A549 treated with dexamethasone at 1 μM for 4 hours (cell line): Measurements from ENCODE around the gene IFI30. TPM values are rescaled to one million over a fixed set of nuclear protein-coding genes. Genes with fewer than 3 reads are reported as not detected.

ENCODE experiments used
- total RNA-seq: library from RNA; stranded (reverse); fragments of 200-300 nt; extraction: Qiagen RNA extraction; gene quantifications from 5 replicates; pipeline ENCODE4 v1.2.3, GENCODE V29; 2022

The IFI30 gene
- total RNA-seq, result 8.2 to 17.6 TPM (median 12.3 TPM) in 5 replicates

DNA sequence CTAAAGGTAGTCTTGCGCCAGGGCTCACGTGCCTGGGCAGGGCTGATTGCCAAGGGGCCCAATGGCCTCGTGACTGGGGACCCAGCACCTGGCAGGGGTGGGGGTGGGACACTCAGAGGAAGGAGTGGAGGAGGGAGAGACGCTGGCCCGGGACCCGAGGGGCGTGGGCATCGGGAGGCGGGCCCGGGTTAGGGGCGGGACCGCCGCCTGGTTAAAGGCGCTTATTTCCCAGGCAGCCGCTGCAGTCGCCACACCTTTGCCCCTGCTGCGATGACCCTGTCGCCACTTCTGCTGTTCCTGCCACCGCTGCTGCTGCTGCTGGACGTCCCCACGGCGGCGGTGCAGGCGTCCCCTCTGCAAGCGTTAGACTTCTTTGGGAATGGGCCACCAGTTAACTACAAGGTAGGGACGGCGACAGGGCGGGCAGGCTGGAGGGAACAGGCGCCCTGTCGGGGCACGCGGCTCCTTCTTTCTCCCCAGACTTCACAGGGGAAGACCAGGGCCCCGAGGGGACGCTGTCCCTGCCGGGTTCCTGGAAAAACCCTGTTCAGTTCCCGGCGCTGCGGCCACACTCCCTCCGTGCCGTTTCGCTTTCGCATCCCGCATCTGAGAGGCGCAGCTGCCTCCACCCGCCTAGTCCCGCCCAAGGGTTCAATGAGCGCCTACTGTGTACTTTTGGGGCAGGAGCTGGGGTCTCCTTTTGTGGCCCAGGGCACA, at the start of gene IFI30:
Gene IFI30 (plus strand): TSS at position 242 of the 717 bp plus-strand sequence. CDS start 29 bp downstream, at position 271.

DNA sequence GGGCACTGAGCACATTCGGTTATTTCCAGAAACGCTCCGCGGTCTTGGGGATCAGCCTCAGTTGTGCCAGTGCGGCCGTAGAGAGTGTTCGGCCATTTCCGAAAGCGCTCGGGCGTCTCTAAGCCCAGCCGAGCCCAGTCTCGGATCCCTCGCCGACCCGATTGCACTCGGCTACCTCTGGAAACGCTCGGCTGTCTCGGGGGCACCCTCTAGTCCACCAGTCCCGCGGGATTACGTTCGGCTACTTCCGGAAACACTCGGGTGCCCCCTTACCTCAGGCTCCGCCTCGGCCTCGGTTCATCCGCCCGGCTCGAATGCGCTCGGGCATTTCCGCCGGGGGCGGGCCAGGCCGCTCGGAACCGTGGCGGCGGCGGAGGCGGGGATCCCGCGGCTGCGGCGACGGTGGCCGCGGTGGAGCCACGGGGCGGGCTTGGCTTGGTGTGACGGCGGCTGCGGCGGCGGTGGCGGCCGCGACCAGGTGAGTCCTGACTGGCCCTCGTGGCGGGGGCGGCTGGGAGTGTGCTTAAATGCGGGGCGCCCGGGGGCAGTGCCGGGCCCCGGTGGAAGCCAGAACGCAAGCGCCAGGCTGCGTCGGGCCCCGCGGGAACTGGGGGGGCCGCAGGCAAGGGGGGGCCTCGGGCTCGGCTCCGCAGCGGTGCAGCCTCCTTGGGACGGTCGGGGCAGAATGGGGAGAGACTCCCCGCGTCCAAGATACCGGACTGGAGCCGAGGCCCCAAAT, 20.6 kb upstream of the IFI30 start, which contains the start of gene PIK3R2:
Gene PIK3R2 (plus strand): TSS at position 347 of the 739 bp plus-strand sequence. CDS start 2,717 bp downstream, outside the sequence.

DNA sequence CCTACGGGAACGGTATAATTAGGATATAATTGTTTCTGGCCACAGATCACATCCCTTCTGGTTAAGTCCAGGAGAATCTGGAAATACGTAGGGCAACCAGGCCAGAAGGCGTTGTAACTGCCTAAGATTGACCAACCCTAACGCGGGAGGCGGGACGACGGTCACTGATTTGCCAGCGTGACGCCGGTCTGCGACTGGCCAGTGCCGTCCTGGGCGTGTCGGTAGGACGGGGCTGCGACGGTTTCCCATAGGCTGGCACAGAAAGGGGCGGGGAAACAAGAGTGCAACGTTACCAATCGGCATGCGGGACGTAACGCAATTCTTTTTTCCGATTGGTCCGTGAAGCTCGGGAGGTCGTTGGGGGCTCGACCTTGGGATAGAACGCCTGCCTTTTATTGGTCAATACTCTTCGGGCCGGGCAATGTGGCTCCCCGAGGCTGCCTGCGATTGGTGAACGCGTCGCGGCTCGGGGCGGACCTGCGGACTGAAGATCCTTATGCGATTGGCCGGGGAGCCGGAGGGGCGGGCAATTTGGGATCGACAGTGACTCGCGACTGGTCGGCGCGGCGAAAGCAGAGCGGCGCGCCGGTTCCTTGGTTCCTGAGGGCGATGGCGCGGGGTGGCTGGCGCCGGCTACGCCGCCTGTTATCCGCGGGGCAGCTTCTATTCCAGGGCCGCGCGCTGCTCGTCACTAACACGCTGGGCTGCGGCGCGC, 19.2 kb downstream of the IFI30 start, which contains the start of gene MPV17L2:
Gene MPV17L2 (plus strand): TSS at position 546 of the 715 bp plus-strand sequence. CDS start 64 bp downstream, at position 610.

DNA sequence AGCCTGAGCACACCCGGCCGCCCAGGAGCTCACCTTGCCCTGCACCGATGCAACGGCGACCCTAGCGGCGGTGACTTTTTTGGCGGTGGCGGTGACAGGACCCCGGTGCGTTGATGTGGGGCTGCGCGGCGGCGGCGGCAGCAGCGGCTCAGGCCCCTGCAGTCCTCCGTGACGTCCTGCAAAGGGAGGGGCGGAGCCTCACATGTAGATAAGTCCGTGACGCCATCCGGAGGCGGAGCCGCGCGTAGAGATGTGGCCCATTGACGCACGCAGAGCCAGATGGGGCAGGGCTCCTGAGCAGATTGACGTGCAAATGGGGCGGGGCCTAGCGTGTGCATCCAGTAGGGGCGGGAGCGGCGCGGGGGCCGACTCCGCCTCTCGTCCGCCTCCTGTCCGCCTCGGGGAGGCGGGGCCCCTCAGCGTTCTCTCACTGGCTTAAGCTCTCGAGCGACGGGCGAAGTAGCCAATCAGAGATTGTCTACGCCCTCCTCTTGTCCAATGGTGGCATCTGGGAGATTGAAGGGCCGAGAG, 30.3 kb downstream of the IFI30 start, which contains the start of gene RAB3A:
Gene RAB3A (minus strand): TSS at position 180 of the 531 bp plus-strand sequence. CDS start 1,302 bp downstream, outside the sequence.

DNA sequence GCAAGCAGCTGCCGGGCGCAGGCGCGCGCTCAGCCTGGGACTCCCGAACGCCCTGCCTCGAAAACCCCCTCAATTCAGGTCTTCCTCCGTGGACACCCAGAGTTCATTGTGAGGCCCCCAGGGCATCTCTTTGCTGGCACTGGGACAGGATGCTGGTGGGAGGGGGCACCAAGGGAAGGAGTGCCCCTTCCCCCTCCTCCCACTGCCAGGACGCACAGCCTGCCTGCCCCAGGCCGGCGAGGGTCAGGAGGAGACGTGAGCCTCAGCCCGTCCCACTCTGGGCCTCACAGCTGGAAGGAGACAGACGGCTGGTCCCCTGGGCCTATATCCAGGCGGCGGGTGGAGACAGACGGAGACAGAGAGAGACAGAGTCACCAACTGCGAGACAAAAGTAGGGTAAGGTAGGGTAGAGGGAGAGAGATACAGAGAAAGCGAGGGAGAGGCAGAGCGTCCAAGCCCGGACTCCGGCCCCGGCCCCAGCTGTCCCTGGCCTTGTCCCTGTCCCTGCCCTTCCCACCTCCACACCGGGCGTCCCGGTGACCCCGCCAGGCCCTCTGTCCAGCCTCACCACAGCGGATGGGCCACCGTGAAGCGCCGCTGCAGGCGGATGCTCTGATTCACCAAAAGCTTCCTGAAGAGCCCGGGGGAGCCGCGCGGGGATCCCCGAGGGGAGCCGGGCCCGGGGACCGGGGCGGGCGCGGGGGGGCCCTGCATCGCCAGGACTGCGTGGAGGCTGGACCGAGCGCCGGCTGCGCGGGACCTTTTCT, 52.3 kb downstream of the IFI30 start, which contains the start of gene PDE4C:
Gene PDE4C (minus strand): TSS at position 737 of the 767 bp plus-strand sequence. CDS start 23 bp downstream, at position 714.

Other genes with a start within 250 kb of the IFI30 start
- 102 to 123 TPM (median 110 TPM) in 5 replicates for gene CCDC124, start 240.8 kb upstream of the IFI30 start, total RNA-seq
- 0.23 to 1.6 TPM (median 0.94 TPM) in 5 replicates for gene KCNN1, start 206.7 kb upstream of the IFI30 start, total RNA-seq
- gene ARRDC2, start 165.6 kb upstream of the IFI30 start, total RNA-seq, result 48.2 to 65.6 TPM (median 62.1 TPM) in 5 replicates
- gene IL12RB1, start 86.9 kb upstream of the IFI30 start, total RNA-seq, result not detected in 5 replicates
- gene MAST3, start 76.0 kb upstream of the IFI30 start, total RNA-seq, result 1.4 to 3.0 TPM (median 2.5 TPM) in 5 replicates
- gene PIK3R2, start 20.6 kb upstream of the IFI30 start, total RNA-seq, result 2.0 to 12.5 TPM (median 9.4 TPM) in 5 replicates
- 9.3 to 12.5 TPM (median 10.6 TPM) in 5 replicates for gene MPV17L2, start 19.4 kb downstream of the IFI30 start, total RNA-seq
- gene RAB3A, start 30.2 kb downstream of the IFI30 start, total RNA-seq, result 0.64 to 0.93 TPM (median 0.65 TPM) in 5 replicates
- 0.09 to 0.48 TPM (median 0.24 TPM) in 4 of 5 replicates, not detected in the other for gene PDE4C, start 52.6 kb downstream of the IFI30 start, total RNA-seq
- 0.53 to 1.2 TPM (median 0.91 TPM) in 5 replicates for gene IQCN, start 100.6 kb downstream of the IFI30 start, total RNA-seq
- gene JUND, start 107.8 kb downstream of the IFI30 start, total RNA-seq, result 18.2 to 45.8 TPM (median 31.7 TPM) in 5 replicates
- 216 to 242 TPM (median 226 TPM) in 5 replicates for gene LSM4, start 149.3 kb downstream of the IFI30 start, total RNA-seq
- gene PGPEP1, start 166.8 kb downstream of the IFI30 start, total RNA-seq, result 1.5 to 3.6 TPM (median 2.9 TPM) in 5 replicates
- gene GDF15, start 212.3 kb downstream of the IFI30 start, total RNA-seq, result 9.5 to 22.1 TPM (median 15.2 TPM) in 5 replicates
- gene LRRC25, start 223.8 kb downstream of the IFI30 start, total RNA-seq, result 0.11 TPM in 1 of 5 replicates, not detected in the others
- 33.0 to 50.5 TPM (median 48.5 TPM) in 5 replicates for gene SSBP4, start 245.6 kb downstream of the IFI30 start, total RNA-seq